NCI-H748 (cell line): ENCODE results near the gene NME4.

ENCODE experiments used
- DNase-seq: peaks from one replicate; lab custom pipeline; 2025; ENCODE audit not compliant: unreplicated experiment; lab: John Stamatoyannopoulos, UW

NME4 gene

GRCh38 chr16:425082-425718 lies 28.2 kb downstream of the NME4 start, which contains the start of gene RAB11FIP3:
Gene RAB11FIP3, plus strand, starts transcription at chr16:425649. Its CDS starts 358 bp downstream, at chr16:426007.
- peak; percentile 80 for DNase-seq

DNA sequence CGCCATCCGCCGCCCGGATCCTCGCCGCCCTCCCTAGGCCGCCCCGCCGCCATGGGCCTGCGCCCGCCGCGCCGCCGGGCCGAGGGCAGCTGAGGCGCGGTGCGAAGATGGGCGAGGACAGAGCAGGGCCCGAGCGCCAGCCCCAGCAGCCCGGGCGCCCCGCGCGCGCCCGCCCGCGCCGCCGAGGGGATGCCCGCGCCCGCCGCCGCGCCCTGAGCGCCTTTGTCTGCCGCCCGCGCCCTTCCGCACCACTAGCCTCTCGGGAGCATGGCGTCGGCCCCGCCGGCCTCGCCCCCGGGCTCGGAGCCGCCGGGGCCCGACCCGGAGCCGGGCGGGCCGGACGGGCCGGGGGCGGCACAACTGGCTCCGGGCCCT lies 28.7 kb downstream of the NME4 start:
- no peak for DNase-seq

DNA sequence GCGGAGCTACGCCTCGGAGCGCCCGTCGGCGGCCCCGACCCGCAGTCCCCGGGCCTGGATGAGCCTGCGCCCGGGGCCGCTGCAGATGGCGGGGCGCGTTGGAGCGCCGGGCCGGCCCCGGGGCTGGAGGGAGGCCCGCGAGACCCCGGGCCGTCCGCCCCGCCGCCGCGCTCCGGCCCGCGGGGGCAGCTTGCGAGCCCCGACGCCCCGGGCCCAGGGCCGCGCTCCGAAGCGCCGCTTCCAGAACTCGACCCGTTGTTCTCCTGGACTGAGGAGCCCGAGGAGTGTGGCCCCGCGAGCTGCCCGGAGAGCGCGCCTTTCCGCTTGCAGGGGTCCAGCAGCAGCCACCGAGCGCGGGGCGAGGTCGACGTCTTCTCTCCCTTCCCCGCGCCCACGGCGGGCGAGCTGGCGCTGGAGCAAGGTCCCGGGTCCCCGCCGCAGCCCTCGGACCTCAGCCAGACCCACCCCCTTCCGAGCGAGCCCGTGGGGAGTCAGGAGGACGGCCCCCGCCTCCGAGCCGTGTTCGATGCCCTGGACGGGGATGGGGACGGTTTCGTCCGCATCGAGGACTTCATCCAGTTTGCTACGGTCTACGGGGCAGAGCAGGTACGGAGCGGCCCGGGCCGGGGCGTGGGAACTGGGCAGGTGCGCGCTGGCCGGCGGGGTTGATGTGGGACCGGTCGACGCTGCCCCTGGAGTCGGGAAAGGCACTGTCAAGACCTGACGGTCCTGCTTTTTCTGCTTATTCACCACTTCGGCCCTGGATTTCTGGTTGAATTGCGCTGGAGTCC lies 29.3 kb downstream of the NME4 start:
- peak; percentile 26 for DNase-seq

DNA sequence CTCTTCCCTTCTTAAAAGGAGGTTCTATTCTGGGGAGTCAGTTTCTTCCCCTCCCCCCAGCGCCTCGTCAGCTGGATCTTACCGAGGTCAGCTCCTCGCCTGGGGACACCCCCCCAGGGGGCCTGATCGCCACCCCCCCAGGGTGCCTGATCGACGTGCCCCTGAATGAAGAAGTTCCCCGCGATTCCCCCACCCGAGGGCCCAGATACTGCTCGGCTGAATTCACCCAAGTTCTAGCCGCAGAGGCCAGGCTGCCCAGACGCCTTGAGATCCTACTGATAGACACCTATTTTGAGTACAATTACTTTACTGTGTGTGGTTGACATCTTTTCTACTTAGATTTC lies 29.9 kb downstream of the NME4 start:
- DNase-seq = no peak

DNA sequence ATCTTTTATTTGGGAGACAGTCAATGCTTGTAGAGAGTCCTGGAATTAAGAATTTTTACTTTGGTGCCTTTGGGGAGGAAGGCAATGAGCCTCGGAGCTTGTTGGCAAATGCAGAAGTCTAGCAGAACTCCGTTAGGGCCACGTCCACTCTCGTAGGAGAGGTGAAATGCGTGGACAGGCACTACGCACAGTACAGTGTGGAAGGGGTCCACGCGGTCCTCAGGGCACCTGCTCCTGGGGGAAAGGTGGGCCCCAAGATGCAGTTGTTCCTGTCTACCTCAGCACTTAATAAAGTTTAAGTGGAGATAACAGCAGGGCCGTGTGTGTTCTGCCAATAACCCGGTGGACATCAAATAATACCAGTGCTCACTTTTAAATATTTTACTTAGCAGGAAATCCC lies 30.3 kb downstream of the NME4 start:
- no peak for DNase-seq

DNA sequence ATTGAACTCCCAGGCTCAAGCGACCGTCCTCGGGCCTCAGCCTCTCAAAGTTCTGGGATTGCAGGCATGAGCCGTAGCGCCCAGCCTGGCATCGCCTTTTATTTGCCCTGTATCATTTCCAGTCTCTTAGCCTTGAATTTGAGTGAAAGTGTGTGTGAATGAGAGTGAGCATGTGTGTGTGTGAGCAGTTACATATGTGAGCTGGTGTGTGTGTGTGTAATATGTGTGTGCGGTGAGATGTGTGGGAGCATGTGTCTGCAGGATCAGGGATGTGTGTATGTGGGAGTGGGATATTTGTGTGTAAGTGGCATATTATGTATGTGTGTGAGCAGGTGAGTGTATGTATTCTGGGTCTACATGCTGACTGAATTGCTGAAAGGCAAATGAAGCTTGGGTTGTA lies 33.9 kb downstream of the NME4 start:
- DNase-seq = no peak

DNA sequence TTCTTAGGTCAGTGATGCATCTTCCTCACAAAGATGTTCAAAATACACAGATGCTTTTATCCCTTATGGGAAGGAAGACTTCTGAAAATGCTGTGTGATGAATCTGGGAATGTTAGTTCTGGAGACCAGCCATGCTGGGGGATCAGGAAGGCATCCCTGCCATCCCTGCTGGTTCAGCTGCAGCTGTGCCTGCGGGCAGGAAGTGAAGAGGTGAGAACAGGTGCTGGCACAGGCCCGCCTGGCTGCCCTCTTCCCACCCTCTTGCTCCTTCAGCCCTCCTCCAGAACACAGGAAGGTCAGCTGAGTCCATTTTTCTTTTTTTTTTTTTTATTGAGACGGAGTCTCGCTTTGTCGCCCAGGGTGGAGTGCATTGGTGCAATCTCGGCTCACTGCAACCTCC lies 43.6 kb downstream of the NME4 start:
- DNase-seq = no peak

- no peak for DNase-seq
These were observed 44.4 kb downstream of the NME4 start for GRCh38 chr16:441447-441846.

- DNase-seq = no peak
These were observed 46.0 kb downstream of the NME4 start for GRCh38 chr16:442976-443375.

DNA sequence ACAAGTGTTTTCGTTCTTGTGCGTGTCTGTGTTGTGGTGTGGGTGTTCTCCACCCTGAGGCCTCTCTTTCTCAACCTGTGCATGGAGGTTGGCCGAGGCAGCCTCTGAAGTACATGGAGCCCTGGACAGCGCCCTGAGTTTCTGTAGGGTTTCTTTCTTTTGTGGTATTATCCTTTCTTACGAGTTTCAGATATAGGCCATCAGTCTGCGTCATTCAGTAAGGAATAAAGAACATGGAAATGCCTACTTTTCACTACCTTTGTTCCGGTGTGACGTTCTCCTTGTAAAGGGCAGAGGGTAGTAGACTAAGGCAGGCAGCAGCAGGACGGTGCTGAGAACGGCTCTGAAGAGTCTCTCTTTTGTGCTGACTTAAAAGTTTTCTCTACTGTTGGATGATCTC lies 47.0 kb downstream of the NME4 start:
- DNase-seq = no peak

GRCh38 chr16:445566-445965 lies 48.6 kb downstream of the NME4 start:
- no peak for DNase-seq
